HG03457 (cell line): ENCODE results near the gene KIF26B.

ENCODE experiments used
- ATAC-seq: cut with Tn5 transposase; IDR thresholded peaks from one replicate; pipeline ENCODE4 v1.9.1; 2021; ENCODE audit warnings: moderate number of reproducible peaks; ENCODE audit not compliant: unreplicated experiment

KIF26B gene

DNA sequence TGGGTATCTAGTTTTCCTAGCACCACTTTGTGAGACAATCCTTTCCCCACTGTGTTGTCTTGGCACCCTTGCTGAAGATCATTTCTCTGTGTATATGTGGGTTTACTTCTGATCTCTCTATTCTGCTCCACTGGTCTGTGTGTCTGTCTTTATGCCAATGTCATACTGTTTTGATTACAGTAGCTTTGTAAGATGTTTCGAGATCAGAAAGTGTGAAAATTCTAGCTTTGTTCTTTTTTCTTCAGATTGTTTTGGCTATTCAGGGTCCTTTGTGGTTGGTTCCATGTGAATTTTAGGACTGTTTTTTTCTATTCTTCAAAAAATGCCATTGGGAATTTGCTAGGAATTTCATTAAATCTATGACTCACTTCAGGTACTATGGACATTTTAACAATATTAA lies 116.2 kb downstream of the KIF26B start:
- no peak for ATAC-seq

DNA sequence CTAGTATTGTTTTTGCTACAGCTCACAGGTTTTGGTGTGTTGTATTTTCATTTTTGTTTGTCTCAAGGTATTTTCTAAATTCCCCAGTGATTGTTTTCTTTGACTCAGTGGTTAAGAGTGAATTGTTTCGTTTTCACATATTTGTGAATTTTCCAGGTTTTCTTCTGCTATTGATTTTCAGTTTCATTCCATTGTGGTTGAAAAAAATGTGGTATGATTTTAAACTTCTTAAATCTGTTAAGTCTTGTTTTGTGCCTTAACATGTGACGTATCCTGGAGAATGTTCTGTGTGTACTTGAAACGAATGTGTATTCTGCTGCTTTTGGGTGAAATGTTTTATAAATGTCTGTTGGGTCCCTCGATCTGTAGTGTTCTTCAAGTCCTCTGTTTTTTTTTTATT lies 117.9 kb downstream of the KIF26B start:
- ATAC-seq, result no peak

DNA sequence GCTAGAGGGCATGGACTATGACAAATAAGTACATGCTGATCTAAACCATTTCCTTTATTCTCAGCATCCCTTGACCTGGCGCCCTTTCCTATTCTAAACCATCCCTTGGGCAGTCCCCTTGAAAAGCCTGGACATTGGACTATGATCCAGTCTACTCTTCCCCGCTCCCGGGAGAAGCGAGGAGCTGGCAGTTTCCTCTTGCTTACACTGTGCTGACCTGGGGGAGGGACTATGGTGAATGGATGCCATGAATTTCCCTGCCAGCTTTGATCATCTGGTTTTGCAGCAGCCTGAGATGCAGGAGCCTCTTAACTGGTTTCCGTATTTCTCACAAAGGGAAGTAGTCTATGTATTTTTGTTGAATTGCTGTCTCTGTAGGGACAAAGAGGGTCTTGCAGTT lies 121.7 kb downstream of the KIF26B start:
- no peak for ATAC-seq

DNA sequence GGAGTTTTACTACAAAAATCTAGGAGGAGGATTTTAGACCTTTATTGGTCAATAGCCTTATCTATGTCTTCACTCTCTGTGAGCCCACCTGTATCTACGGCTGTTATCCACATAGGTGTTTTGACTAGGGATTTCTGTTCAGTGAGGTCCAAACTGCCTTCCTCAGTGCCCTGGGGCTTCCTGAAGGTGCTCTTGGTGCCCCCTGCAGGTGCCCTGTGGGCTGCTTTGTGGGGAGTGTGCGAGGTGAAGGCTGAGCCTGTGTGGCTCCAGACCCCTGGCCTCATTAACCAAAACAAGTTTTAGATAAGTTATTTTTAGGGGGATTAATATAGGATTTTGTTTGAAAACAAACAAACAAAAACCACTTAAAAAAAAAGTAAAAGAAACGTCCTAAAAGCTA lies 122.5 kb downstream of the KIF26B start:
- ATAC-seq, result no peak

DNA sequence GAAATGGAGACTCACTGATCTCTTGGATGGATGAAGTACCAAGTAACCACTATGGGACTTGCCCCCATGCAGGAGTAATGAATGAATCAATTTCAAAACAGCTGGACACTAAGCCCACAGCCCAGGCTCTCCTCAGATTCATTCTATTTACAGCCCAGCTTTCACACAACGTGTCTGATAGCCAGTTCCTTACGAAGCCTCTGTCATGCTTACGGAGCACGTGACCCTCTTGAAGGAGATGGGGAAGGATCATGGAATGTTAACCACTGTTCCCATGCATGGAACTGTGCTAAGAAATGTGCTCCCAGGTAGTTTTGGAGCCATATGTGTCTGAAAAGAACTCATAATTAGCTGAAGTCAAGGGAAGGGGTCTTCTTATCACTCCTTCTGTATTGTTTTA lies 124.1 kb downstream of the KIF26B start:
- ATAC-seq, result no peak

DNA sequence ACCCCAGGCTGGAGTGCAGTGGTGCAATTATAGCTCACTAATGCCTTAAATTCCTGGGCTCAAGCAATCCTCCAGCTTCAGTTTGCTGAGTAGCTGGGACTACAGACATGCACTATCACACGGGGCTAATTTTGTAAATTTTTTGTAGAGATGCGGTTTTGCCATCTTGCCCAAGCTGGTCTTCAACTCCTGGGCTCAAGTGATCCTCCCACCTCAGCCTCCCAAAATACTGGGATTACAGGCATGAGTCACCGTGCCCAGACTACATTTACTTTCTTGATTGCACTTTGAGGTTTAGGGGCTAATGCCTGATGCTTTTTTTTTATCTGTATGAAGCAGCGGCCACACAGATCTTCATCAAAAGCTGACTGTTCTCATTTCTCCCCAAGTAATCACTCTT lies 124.6 kb downstream of the KIF26B start:
- ATAC-seq, result no peak

DNA sequence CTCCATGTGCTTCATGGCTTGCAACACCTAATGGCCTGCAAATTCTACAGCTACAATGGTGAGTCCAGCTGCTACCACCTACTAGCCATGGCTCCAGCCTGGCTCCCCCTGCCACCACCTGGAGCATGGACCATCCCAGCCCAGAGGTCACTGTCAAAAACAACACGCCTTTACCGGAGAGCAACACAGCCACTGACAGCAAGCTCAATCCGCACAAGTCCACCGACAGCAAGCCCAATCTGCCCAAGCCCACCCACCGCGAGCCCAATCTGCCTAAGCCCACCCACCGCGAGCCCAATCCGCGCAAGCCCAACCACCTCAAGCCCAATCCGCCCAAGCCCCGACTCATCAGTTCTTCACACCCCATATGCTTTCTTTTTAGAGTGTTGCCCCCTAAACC lies 128.2 kb downstream of the KIF26B start:
- ATAC-seq, result no peak

DNA sequence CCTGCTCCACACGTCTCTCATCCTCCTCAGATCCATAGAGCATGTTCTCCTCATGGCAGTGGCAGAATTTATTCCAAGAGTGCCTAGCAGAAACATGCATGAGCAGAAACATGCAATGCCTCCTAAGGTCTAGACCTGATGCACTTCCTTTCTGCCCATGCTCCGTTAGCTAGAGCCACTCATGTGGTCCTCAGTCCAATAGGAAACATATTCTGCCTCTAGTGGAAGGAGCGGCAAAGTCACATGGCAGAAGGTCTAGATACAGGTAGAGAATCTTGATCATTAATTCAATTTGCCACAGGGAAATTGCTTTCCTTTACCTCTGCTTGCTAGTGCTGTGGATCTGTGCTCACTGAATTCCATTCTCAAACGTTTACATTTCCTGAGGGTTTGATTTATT lies 130.4 kb downstream of the KIF26B start:
- ATAC-seq, result no peak

DNA sequence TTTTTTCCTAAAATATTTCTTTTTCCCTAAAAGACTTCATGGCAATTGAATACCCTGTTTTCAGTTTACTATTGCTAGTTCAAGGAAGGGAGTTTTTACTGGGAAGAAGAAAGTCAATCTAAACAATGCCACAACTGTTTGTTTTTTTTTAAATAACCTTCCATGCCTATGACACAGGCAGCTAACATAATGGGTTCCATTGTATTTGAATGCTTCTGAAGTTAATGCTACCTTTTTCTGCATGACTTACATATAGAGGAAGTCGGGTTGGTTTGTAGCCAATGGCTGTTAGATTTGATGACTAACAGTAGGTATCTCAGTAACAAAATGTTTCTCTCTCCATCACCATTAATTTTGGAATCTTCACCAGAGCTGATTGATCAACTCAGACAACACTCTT lies 134.0 kb downstream of the KIF26B start:
- ATAC-seq, result no peak

DNA sequence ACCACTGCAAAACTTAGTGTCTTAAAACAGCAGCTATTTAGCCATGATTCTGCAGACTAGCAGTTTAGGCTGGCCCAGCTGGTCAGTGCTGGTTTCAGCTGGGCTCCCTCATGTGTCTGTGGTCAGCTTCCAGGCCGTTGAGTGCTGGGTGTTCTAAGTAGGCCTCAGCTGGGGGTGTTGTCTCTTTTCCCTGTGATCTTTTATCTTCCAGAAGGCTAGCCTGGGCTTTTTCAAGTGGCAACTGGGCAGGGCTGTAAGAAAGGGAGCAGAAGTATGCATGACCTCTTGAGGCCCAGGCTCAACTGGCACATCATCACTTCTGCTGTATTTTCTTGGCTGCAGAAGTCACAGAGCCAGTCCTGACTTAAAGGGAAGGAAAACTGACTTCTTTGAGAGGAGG lies 136.1 kb downstream of the KIF26B start:
- no peak for ATAC-seq

DNA sequence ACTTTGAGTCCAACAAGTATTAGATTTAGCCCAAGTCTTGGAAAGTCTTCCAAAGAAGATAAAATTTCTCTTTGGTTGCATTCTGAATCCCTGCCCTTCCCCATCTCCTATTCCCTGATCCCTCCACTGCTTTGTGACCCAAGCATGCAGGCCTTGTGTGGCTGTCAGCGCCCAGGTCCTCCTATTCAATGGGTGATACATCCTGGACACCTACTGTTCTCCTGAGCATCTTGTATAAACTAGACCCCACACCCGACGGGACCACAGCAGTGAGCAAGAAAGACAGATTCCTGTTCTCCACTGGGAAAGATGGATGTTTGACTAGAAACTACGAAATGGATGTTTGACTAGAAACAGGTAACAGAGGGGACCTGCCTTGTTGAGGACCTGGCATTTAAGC lies 136.6 kb downstream of the KIF26B start:
- ATAC-seq, result no peak

DNA sequence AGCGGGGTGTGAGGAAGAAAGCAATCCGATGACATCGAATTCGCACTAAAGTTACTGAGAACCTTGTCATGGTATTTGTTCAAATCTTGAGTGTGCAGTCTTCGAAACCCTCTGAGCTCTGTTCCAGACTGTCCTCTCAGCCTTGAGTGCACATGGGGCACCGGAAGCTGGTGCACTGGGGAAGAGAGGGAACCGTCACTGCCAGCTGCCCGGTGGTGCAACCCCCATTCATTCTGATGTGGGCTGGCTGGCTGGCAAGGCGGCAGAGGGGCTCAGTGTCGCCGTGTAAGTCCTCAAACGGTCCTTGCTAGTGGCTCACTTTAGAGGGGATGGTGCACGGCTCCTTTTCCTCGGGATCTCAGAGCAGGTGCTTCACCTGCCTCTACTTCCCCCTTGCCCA lies 137.4 kb downstream of the KIF26B start:
- no peak for ATAC-seq

DNA sequence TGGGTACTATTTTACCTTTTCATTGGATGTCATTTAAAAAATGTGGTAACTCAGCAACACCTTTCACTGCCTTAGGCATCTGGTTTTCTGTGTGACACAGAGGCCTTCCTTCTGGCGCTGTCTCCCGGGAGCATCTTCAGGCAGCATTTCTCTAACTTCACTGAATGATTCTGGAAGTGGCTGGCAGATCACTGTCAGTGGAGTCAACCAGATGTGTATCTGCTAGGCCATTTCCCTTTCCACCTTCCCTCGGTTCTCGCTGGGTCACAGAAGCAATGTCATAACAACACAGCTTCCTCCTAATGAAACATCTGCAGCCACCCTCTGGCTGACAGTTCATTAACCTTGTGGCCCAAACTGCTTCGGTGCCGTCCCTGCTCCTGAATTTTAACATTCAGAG lies 137.8 kb downstream of the KIF26B start:
- no peak for ATAC-seq

DNA sequence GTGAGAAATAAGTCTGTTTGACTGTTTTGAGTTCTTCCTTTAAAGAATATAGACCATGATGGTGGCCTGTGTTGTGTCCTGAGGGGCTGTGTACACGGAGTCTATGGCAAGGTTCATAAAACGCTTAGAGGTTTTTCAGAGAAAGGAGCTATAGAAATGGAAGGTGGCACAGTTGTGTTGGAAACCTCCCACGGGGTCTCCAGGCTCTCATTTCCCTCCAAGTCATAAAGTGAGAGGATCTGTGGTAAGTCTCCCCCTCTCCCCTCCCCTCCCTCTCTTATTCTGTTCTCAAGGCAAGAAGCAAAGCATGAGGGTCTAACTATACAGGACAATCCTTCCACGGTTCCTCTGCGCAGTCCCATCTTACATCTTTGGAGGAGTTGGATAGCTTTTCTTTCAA lies 139.2 kb downstream of the KIF26B start:
- ATAC-seq, result no peak

DNA sequence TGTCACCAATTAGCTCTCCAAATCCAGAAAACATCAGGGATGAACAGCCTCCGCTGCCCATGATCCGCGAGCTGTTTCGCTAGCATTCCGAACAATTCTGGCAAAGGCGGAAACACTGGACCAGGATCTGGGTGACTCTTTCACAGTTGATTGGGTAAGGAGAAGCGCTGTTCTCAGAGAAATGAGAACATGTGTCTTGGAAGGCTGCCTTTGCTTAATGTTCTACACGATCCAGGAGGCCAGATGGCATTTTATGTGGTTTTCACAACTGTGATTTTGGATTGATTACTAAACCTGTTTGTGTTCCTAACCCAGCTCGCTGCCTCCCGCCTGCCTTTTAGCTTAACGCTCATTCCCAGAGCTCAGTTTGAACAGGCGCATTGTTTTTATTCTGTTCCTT lies 144.0 kb downstream of the KIF26B start:
- ATAC-seq, result no peak

DNA sequence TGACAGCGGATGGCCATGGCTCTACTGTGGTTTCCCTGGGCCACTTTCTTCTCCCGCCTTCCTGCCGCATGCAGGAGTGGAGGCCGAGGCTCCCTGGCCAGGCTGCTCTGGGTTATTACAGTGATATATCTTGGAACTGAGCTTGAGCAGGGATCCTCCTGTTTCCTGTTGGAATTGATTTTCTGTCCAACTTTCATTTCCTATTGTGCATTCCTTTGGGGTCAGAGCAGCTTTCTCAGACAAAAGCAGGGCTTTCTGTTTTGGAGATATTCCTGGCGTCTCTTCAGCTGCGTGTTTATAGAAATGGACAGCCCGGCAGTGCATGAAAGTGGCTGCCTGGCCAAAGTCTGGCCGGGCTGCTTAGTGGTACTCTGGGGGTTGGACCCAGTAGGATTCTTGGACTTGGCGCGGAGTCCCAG lies 146.4 kb downstream of the KIF26B start:
- no peak for ATAC-seq

DNA sequence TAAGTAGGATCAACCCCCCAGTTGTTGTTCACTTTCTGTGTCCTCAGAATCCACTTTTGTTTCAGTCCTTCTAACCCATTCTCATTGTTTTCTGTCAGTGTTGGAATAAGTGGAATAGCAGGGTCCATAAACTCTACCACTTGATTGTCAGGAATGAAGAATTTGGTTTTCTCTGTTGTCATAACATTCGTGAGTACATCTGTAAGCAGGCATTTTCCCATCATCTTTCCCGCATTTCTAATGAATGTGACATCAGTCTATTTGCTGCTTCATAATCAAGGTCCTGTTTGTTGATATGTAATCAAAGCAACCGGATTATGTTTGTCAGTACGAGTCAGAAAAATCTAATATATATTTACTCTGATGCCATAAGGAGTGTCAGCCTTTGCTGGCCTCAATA lies 147.1 kb downstream of the KIF26B start:
- ATAC-seq, result no peak

DNA sequence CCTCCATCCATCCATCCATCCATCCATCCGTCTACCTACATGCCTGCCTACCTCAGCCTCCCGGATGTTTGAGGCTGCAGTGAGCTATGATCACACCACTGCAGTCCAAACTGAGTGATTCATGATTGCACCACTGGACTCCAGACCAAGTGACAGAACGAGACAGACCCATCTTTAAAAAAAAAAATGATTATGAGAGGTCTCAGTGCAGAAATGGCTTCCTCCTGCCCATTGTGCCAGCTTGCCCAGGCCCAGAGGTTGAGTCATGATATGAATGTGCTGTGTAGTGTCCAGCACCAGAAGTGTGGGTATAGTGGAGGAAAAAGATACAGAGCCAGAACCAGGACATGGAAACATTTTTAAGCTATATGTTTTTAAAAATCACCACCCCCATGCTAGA lies 149.9 kb downstream of the KIF26B start:
- no peak for ATAC-seq

DNA sequence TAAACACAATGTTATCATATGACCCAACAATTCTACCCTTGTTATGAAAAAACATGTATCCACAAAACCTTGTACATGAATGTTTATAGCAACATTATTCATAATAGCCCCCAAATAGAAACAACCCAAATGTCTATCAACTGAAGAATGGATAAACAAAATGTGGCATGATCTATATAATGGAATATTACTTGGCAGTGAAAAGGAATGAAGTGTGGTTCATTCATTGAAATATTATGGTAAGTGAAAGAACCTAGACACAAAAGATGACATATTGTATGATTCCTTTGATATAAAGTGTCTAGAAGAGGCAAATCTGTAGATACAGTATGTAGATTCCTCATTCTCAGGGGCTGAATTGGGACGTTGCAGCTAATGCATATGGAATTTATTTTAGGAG lies 151.2 kb downstream of the KIF26B start:
- ATAC-seq, result no peak

DNA sequence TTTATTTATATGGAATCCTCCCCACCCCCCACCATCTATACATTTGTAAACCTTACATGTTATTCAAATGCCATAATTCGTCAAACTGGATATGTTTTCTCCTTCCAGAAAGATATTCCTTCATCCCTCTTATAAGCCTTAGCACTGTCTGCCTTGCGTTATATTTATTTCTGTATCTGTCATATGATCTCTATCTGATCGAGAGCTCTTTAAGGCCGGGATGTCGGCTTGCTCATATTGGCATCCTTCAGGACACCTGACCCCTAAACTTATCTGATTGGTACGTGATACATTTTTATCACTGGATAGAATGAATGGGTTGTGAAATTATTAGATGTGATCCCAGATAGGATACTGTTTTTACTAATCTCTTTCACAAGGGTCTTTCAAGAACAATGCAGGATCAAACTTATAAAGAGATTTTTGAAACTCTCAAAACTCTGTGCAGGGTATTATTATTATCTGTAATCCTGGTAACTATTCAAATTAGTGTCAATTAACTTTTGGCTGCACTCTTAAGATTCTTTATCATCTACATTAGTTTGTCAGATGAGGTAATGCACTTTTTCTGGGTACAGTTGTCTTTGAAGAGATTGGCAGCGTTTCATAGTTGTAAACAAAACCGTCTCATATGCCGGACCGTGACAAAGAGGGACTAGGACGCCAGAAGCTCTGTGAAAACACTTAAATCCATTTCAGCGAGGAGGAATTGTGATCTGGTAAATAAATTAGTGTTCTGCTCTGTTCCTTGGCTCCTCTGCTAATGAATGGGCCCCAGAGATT lies 152.0 kb downstream of the KIF26B start:
- no peak for ATAC-seq

DNA sequence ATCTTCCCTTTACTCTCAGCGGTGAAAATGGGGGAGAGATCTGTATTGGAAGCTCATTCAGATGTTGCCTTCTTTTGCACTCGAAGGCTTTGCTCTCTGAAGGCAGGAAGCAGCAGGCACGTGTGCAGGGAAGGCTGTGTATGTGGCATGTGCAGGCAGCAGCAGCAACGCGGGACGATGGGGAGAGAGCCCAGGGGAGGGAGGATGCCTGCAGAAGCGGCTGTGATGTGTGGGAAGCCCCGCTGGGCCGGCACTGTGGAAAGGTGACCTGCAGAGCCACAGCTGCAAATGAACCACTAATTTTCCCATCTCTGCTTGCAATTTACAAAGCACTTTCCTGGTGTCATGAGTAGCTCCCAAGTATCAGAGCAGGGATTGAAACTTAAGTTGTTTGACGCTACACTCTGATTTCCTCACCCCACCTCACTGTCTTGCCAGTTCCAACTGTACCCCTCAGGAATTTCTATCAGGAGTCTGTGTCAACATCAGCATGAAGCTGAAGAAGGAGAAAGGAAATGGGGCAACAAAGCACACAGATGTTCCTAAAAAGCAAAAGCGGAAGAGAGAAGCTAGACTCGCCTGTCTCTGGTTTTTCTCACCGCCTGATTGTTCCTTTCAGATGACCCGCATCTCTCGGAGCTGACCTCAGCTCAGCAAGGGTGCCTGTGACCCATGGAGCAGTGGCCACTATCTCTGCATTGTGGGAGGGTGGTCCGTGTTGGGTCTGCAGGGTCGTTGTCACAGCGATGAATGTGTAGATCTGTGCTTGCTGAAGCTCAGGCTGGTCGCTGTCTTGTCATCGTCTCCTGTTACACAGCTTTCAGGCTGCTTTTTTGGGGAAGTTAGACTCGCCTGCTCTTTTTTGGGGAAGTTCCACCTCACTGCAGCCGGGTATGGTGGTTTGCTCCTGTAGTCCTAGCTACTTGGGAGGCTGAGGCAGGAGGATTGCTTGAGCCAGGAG lies 156.1 kb downstream of the KIF26B start:
- ATAC-seq, result no peak

DNA sequence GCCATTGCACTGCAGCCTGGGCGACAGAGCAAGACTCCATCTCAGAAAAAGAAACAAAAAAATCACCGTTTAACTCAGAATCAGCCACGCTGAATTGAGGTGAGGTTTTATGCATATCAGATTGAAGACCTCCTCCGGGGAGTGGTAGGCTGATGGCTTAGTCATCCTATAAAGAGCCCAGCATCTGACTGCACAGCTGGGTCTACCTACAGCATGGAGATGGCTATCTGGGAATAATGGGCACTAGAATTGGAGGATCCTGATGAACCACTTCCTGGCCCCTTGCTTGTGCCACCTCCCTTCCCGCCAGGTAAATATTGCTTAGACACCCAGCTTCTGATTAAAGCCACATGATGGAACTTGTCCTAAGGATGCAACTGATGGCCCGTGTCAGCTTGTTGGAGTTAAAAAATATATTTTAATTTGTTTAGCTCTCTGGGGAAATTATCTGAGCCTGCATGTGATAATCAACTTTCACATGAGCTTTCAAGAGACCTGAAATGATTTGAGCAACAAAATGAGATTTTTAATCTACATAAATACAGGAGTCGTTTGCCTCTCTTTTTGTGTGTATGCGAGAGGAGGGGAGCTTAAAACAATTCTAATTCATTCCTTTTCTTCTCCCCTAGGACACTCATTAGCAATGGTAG lies 157.2 kb downstream of the KIF26B start:
- no peak for ATAC-seq
